ENCODE measurements around the gene DMAP1.

The DMAP1 gene

DNA sequence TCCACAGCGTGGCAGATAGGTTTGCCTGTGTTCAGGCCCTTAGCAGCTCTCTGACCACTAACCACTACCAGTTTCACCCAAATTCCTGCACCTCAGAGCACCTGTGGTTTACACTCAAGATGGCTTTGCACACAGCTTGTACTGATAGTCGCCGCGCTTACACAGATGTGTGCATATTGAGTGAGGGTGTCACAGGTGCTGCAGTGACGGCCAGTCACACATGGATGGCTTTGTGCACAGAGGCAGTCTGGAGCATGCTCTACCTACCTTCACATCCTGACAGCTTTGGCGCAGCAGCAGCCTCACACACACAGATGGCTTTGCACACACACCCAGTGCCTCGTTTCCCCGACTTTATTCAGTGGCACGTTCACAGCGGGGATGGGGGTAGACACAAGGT lies 7.5 kb downstream of the DMAP1 start:
- H3K9ac ChIP-seq, result no peak overlapping the region
- no peak overlapping the region for H3K27ac ChIP-seq
- TF ChIP-seq, protein P1, sequence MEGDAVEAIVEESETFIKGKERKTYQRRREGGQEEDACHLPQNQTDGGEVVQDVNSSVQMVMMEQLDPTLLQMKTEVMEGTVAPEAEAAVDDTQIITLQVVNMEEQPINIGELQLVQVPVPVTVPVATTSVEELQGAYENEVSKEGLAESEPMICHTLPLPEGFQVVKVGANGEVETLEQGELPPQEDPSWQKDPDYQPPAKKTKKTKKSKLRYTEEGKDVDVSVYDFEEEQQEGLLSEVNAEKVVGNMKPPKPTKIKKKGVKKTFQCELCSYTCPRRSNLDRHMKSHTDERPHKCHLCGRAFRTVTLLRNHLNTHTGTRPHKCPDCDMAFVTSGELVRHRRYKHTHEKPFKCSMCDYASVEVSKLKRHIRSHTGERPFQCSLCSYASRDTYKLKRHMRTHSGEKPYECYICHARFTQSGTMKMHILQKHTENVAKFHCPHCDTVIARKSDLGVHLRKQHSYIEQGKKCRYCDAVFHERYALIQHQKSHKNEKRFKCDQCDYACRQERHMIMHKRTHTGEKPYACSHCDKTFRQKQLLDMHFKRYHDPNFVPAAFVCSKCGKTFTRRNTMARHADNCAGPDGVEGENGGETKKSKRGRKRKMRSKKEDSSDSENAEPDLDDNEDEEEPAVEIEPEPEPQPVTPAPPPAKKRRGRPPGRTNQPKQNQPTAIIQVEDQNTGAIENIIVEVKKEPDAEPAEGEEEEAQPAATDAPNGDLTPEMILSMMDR (IDR thresholded peaks at IDR 0.05), result no peak
- H3K4me3 ChIP-seq (ENCODE audit: low read depth, low read length), result no peak overlapping the region
- H3K79me2 ChIP-seq, result no peaks in the 10 kb centered on the region
- H3K27me3 ChIP-seq (ENCODE audit: control insufficient read depth, insufficient read depth, low read length), result no peaks in the 10 kb centered on the region
- H3K36me3 ChIP-seq (ENCODE audit: control insufficient read depth, insufficient read depth, low read length), result no peaks in the 10 kb centered on the region
- no peaks in the 10 kb centered on the region for H3K4me1 ChIP-seq
- H3K4me2 ChIP-seq (ENCODE audit: low read length), result no peak overlapping the region
- H2AFZ ChIP-seq, result no peak overlapping the region
- H3K9me3 ChIP-seq (ENCODE audit: control insufficient read depth, low read length), result no peaks in the 10 kb centered on the region

DNA sequence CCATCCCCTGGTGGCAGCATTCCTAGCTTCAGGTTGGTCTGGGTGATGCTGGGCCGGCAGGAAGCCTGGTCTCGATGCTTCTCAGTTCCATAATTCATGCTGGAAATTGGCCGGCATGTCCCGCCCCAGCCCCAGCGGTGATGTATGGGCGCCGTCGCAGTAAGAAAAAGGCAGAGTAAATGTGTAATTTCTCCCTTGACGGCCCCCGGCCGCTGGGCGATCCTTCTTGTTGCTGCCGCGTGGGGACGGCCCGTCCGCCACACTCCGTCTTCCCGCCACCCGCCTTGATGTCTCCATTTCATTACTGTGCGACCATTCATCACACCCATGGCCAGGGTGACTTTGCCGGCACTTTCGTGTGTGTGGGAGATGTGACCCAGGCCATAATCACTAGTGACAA lies 8.5 kb downstream of the DMAP1 start:
- TF ChIP-seq, protein P1 (IDR thresholded peaks at IDR 0.05), result no peak
- Histone ChIP-seq H3K79me2 (no peaks in the 10 kb centered on the region), H3K4me1 (no peaks in the 10 kb centered on the region), H3K4me3 (ENCODE audit: low read depth, low read length) (no peak overlapping the region), H3K27me3 (ENCODE audit: control insufficient read depth, insufficient read depth, low read length) (no peaks in the 10 kb centered on the region), H3K9me3 (ENCODE audit: control insufficient read depth, low read length) (no peaks in the 10 kb centered on the region), H3K36me3 (ENCODE audit: control insufficient read depth, insufficient read depth, low read length) (no peaks in the 10 kb centered on the region), H2AFZ (no peak overlapping the region), H3K4me2 (ENCODE audit: low read length) (no peak overlapping the region), H3K9ac (no peak overlapping the region), H3K27ac (no peak overlapping the region)

DNA sequence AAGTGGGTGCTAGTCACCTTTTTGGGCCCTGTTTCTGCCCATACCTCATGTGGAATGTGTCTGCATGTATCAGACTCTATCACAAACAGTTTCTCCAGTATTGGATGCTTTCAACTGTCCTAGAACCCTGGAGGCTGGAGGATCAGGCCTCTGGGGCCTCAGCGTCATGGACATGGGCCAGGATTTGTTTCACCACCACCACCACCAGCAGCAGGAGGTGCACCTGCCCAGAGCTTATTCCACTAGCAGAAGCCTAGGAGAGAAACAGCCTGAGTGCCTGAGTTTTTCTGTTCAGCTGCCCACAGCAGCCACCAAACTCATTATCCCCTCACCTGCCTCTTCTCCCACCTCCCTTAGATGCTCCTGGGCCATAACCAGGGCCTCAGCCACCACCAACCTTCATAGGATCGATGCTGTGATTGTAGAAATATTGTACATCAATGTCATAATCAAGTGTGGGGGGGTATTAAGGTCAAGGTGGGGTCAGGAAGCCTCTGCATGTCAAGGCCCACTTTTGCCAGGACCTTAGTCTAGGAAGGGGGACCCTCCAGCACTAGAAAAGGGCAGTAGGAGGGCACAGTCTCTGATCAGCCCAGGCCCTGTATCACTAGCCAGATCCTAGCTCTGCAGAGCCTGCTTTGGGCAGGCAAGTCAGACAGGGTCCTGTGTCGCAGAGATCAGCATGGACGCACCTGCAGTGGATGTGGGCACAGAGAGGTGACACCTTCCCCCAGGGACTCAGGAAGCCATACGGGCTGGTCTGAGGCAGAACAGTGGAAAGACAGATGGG lies 9.3 kb downstream of the DMAP1 start:
- no peak overlapping the region for H3K4me3 ChIP-seq (ENCODE audit: low read depth, low read length)
- no peak overlapping the region for H3K27ac ChIP-seq
- TF ChIP-seq, protein P1 (IDR thresholded peaks at IDR 0.05), result no peak
- no peaks in the 10 kb centered on the region for H3K79me2 ChIP-seq
- no peak overlapping the region for H3K9ac ChIP-seq
- H3K36me3 ChIP-seq (ENCODE audit: control insufficient read depth, insufficient read depth, low read length), result no peaks in the 10 kb centered on the region
- H2AFZ ChIP-seq, result no peak overlapping the region
- no peaks in the 10 kb centered on the region for H3K9me3 ChIP-seq (ENCODE audit: control insufficient read depth, low read length)
- H3K27me3 ChIP-seq (ENCODE audit: control insufficient read depth, insufficient read depth, low read length), result no peaks in the 10 kb centered on the region
- H3K4me2 ChIP-seq (ENCODE audit: low read length), result no peak overlapping the region
- H3K4me1 ChIP-seq, result no peaks in the 10 kb centered on the region

DNA sequence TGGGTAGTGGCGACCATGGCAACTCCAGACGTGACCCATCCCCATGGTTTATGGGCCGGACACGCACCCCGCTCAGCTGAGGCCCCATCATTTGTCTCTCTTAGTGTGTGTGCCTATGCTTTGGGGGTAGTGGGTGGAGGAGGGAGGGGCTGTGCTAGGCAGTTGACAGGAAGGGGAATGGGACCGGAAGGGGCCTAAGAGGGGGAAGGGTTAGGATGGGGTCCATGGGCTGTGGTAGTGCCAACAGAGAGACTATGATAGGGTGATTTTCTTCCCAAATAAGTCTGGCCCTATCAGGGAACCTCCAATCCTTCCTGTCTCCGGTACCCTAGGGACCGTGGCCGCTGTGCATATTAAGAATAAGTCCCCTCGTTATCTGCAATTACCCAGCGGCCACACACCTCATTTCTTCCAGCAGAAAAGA lies 9.9 kb downstream of the DMAP1 start:
- no peaks in the 10 kb centered on the region for H3K79me2 ChIP-seq
- no peak overlapping the region for H3K27ac ChIP-seq
- H2AFZ ChIP-seq, result no peak overlapping the region
- H3K4me2 ChIP-seq (ENCODE audit: low read length), result no peak overlapping the region
- H3K4me1 ChIP-seq, result no peaks in the 10 kb centered on the region
- no peak overlapping the region for H3K4me3 ChIP-seq (ENCODE audit: low read depth, low read length)
- no peaks in the 10 kb centered on the region for H3K9me3 ChIP-seq (ENCODE audit: control insufficient read depth, low read length)
- no peaks in the 10 kb centered on the region for H3K36me3 ChIP-seq (ENCODE audit: control insufficient read depth, insufficient read depth, low read length)
- no peaks in the 10 kb centered on the region for H3K27me3 ChIP-seq (ENCODE audit: control insufficient read depth, insufficient read depth, low read length)
- TF ChIP-seq, protein P1 (IDR thresholded peaks at IDR 0.05), result no peak
- H3K9ac ChIP-seq, result no peak overlapping the region

DNA sequence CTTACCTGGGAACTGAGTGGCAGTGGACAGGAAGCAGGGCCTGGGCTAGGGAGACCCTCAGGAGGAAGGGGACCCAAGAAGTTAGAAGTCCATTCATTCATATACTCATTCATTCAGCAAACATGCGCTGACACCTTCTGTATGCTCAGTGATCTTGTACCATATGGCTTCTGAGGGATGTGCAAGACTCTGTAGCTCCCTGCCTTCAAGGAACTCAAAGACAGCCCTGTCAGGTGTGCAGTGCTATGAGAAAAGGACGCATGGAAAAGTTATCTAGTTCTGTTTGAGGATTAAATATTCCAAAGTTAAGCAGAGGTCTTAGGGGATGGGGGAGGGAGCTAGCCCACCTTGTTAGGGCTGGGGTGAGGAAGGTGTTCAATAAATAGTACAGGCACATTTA lies 12.5 kb downstream of the DMAP1 start:
- TF ChIP-seq, protein P1 (IDR thresholded peaks at IDR 0.05), result no peak
- Histone ChIP-seq H3K4me2 (ENCODE audit: low read length) (no peak overlapping the region), H3K36me3 (ENCODE audit: control insufficient read depth, insufficient read depth, low read length) (no peaks in the 10 kb centered on the region), H3K4me3 (ENCODE audit: low read depth, low read length) (no peak overlapping the region), H3K4me1 (no peaks in the 10 kb centered on the region), H3K9me3 (ENCODE audit: control insufficient read depth, low read length) (no peaks in the 10 kb centered on the region), H2AFZ (no peak overlapping the region), H3K27ac (no peak overlapping the region), H3K9ac (no peak overlapping the region), H3K27me3 (ENCODE audit: control insufficient read depth, insufficient read depth, low read length) (no peaks in the 10 kb centered on the region), H3K79me2 (no peaks in the 10 kb centered on the region)

Data from parathyroid adenoma (tissue), 2 donors.